ENCODE measurements around the gene PCDH9.

Gene PCDH9

GRCh38 chr13:66275416-66275815, 954.7 kb downstream of the PCDH9 start:
- H3K4me3 ChIP-seq (ENCODE audit: low read depth in 1 of 2, low read length in 1 of 2): no peak overlapping the region
- H3K27me3 ChIP-seq: no peaks in the 10 kb centered on the region
- H3K4me1 ChIP-seq (ENCODE audit: control insufficient read depth in 1 of 2, insufficient read depth in 1 of 2, low read depth in 1 of 2, low read length in 1 of 2): no peaks in the 10 kb centered on the region
- TF ChIP-seq CTCF (IDR thresholded peaks at IDR 0.05): no peak
- H3K36me3 ChIP-seq: no peaks in the 10 kb centered on the region
- H3K27ac ChIP-seq: no peak overlapping the region
- H3K9me3 ChIP-seq: no peaks in the 10 kb centered on the region

GRCh38 chr13:66273011-66273410, 957.1 kb downstream of the PCDH9 start:
- H3K4me1 ChIP-seq (ENCODE audit: control insufficient read depth in 1 of 2, insufficient read depth in 1 of 2, low read depth in 1 of 2, low read length in 1 of 2): no peaks in the 10 kb centered on the region
- H3K36me3 ChIP-seq: no peaks in the 10 kb centered on the region
- TF ChIP-seq CTCF (IDR thresholded peaks at IDR 0.05): no peak
- H3K4me3 ChIP-seq (ENCODE audit: low read depth in 1 of 2, low read length in 1 of 2): no peak overlapping the region
- H3K27me3 ChIP-seq: no peaks in the 10 kb centered on the region
- H3K9me3 ChIP-seq: no peaks in the 10 kb centered on the region
- H3K27ac ChIP-seq: no peak overlapping the region

GRCh38 chr13:66266761-66267160, 963.4 kb downstream of the PCDH9 start:
- no peak overlapping the region for H3K4me3 ChIP-seq (ENCODE audit: low read depth in 1 of 2, low read length in 1 of 2)
- H3K4me1 ChIP-seq (ENCODE audit: control insufficient read depth in 1 of 2, insufficient read depth in 1 of 2, low read depth in 1 of 2, low read length in 1 of 2): no peaks in the 10 kb centered on the region
- H3K9me3 ChIP-seq: no peaks in the 10 kb centered on the region
- no peak overlapping the region for H3K27ac ChIP-seq
- no peak for TF ChIP-seq CTCF (IDR thresholded peaks at IDR 0.05)
- no peaks in the 10 kb centered on the region for H3K36me3 ChIP-seq
- no peaks in the 10 kb centered on the region for H3K27me3 ChIP-seq

GRCh38 chr13:66266348-66266747, 963.8 kb downstream of the PCDH9 start:
- Histone ChIP-seq H3K36me3 (no peaks in the 10 kb centered on the region), H3K27ac (no peak overlapping the region), H3K4me3 (ENCODE audit: low read depth in 1 of 2, low read length in 1 of 2) (no peak overlapping the region), H3K4me1 (ENCODE audit: control insufficient read depth in 1 of 2, insufficient read depth in 1 of 2, low read depth in 1 of 2, low read length in 1 of 2) (no peaks in the 10 kb centered on the region), H3K27me3 (no peaks in the 10 kb centered on the region), H3K9me3 (no peaks in the 10 kb centered on the region)
- no peak for TF ChIP-seq CTCF (IDR thresholded peaks at IDR 0.05)

- H3K36me3 ChIP-seq: no peaks in the 10 kb centered on the region
- no peaks in the 10 kb centered on the region for H3K27me3 ChIP-seq
- no peak overlapping the region for H3K4me3 ChIP-seq (ENCODE audit: low read depth in 1 of 2, low read length in 1 of 2)
- no peak for TF ChIP-seq CTCF (IDR thresholded peaks at IDR 0.05)
- peaks cover 4% of the 10 kb centered on the region for H3K9me3 ChIP-seq
- H3K4me1 ChIP-seq (ENCODE audit: control insufficient read depth in 1 of 2, insufficient read depth in 1 of 2, low read depth in 1 of 2, low read length in 1 of 2): no peaks in the 10 kb centered on the region
- H3K27ac ChIP-seq: no peak overlapping the region
Measured at GRCh38 chr13:66265371-66265770, 964.8 kb downstream of the PCDH9 start.

GRCh38 chr13:66264971-66265370, 965.2 kb downstream of the PCDH9 start:
- no peaks in the 10 kb centered on the region for H3K27me3 ChIP-seq
- H3K36me3 ChIP-seq: no peaks in the 10 kb centered on the region
- H3K27ac ChIP-seq: no peak overlapping the region
- TF ChIP-seq CTCF (IDR thresholded peaks at IDR 0.05): no peak
- H3K9me3 ChIP-seq: peaks cover 8% of the 10 kb centered on the region
- no peaks in the 10 kb centered on the region for H3K4me1 ChIP-seq (ENCODE audit: control insufficient read depth in 1 of 2, insufficient read depth in 1 of 2, low read depth in 1 of 2, low read length in 1 of 2)
- H3K4me3 ChIP-seq (ENCODE audit: low read depth in 1 of 2, low read length in 1 of 2): no peak overlapping the region
